SK-N-SH treated with all-trans-retinoic acid at 6 μM for 48 hours (cell line): ENCODE data around the gene GMCL2.

ENCODE experiments used
- ATAC-seq: fragments of 200-7000 bp; cut with Tn5 transposase; 3 replicates; pipeline ENCODE4 v1.9.1; 2020; ENCODE audit warnings: mild to moderate bottlenecking, moderate library complexity
- ARNTL ChIP-seq: fragments of 450-650 bp; formaldehyde crosslinking; IDR thresholded peaks from 2 replicates; pipeline ENCODE4 v1.5.0; 2020; ENCODE audit warnings: low read depth, mild to moderate bottlenecking, moderate library complexity, borderline replicate concordance
- BACH2 ChIP-seq: fragments of 250-450 bp; sonication (Bioruptor Pico); IDR thresholded peaks from 2 replicates; pipeline ENCODE4 v1.9.0; 2021; ENCODE audit warnings: mild to moderate bottlenecking, borderline replicate concordance
- CREB5 ChIP-seq: fragments of 250-450 bp; sonication (Bioruptor Pico); IDR thresholded peaks from 2 replicates; pipeline ENCODE4 v1.5.1; 2020; ENCODE audit warnings: low read depth, mild to moderate bottlenecking, moderate library complexity
- ESRRG ChIP-seq: fragments of 250-450 bp; sonication (Bioruptor Pico); IDR thresholded peaks from 2 replicates; pipeline ENCODE4 v1.6.1; 2021; ENCODE audit warnings: mild to moderate bottlenecking
- ISL1 ChIP-seq: fragments of 250-450 bp; sonication (Bioruptor Pico); IDR thresholded peaks from 2 replicates; pipeline ENCODE4 v2.1.2; 2022; ENCODE audit warnings: mild to moderate bottlenecking, moderate library complexity
- OSR1 ChIP-seq: fragments of 250-450 bp; sonication (Bioruptor Pico); IDR thresholded peaks from 2 replicates; pipeline ENCODE4 v1.8.0; 2022; ENCODE audit warnings: moderate library complexity, mild to moderate bottlenecking, inconsistent platforms
- PATZ1 ChIP-seq: fragments of 250-450 bp; sonication (Bioruptor Pico); IDR thresholded peaks from 2 replicates; pipeline ENCODE4 v1.8.0; 2020; ENCODE audit warnings: mild to moderate bottlenecking, moderate library complexity, borderline replicate concordance
- POU6F1 ChIP-seq: fragments of 250-450 bp; sonication (Bioruptor Pico); IDR thresholded peaks from 2 replicates; pipeline ENCODE4 v1.8.0; 2021; ENCODE audit warnings: low read depth, mild to moderate bottlenecking, moderate library complexity, borderline replicate concordance
- SNAI2 ChIP-seq: fragments of 250-450 bp; sonication (Bioruptor Pico); IDR thresholded peaks from 2 replicates; pipeline ENCODE4 v1.5.0; 2020; ENCODE audit warnings: mild to moderate bottlenecking, moderate library complexity
- TCF4 ChIP-seq: fragments of 250-450 bp; sonication (Bioruptor Pico); IDR thresholded peaks from 2 replicates; pipeline ENCODE4 v1.8.0; 2021; ENCODE audit warnings: mild to moderate bottlenecking, moderate library complexity, borderline replicate concordance
- TOX ChIP-seq: fragments of 250-450 bp; sonication (Bioruptor Pico); IDR thresholded peaks from 2 replicates; pipeline ENCODE4 v1.8.0; 2021; ENCODE audit warnings: mild to moderate bottlenecking, moderate library complexity, borderline replicate concordance
- TSHZ2 ChIP-seq: fragments of 250-450 bp; sonication (Bioruptor Pico); IDR thresholded peaks from 2 replicates; pipeline ENCODE4 v1.5.0; 2020; ENCODE audit warnings: mild to moderate bottlenecking, moderate library complexity
- ZC3H10 ChIP-seq: fragments of 250-450 bp; sonication (Bioruptor Pico); IDR thresholded peaks from 2 replicates; pipeline ENCODE4 v1.5.1; 2021; ENCODE audit warnings: mild to moderate bottlenecking, moderate library complexity
- ZFP30 ChIP-seq: fragments of 450-650 bp; formaldehyde crosslinking; IDR thresholded peaks from 2 replicates; pipeline ENCODE4 v1.5.0; 2022; ENCODE audit warnings: mild to moderate bottlenecking, moderate library complexity
- ZNF565 ChIP-seq: fragments of 450-650 bp; formaldehyde crosslinking; conservative IDR thresholded peaks from 2 replicates; pipeline ENCODE4 v1.5.0; 2020; ENCODE audit warnings: low read depth, mild to moderate bottlenecking, moderate library complexity
- ZNF70 ChIP-seq: fragments of 450-650 bp; formaldehyde crosslinking; IDR thresholded peaks from 2 replicates; pipeline ENCODE4 v1.5.0; 2020; ENCODE audit warnings: mild to moderate bottlenecking, moderate library complexity
- ZNF8 ChIP-seq: fragments of 450-650 bp; formaldehyde crosslinking; IDR thresholded peaks from 2 replicates; pipeline ENCODE4 v1.5.0; 2020; ENCODE audit warnings: mild to moderate bottlenecking, moderate library complexity

Gene GMCL2

GRCh38 chr5:178224403-178224802 lies 37.2 kb upstream of the GMCL2 start (continued):
- no peak for TF ChIP-seq TCF4

- no peak for TF ChIP-seq ARNTL (CRISPR knock-in tag)
- no peak for TF ChIP-seq POU6F1
- no peak for TF ChIP-seq TOX (CRISPR knock-in tag)
- ATAC-seq: no peak
Measured at GRCh38 chr5:178223828-178224335, 36.7 kb upstream of the GMCL2 start.

- ATAC-seq: no peak; the same call in 2 of the 3 replicates
Measured at GRCh38 chr5:178223196-178223773, 36.1 kb upstream of the GMCL2 start.

GRCh38 chr5:178222292-178222691 lies 35.1 kb upstream of the GMCL2 start:
- ATAC-seq: no peak
- TF ChIP-seq OSR1 (CRISPR knock-in tag) (no peak), BACH2 (CRISPR knock-in tag) (no peak), ZNF70 (CRISPR knock-in tag) (no peak), SNAI2 (no peak), TOX (CRISPR knock-in tag) (no peak), POU6F1 (no peak), ZNF8 (CRISPR knock-in tag) (no peak), TSHZ2 (CRISPR knock-in tag) (no peak), CREB5 (CRISPR knock-in tag) (no peak), PATZ1 (CRISPR knock-in tag) (no peak), ZNF565 (CRISPR knock-in tag) (no peak), ZC3H10 (CRISPR knock-in tag) (no peak), ISL1 (CRISPR knock-in tag) (no peak), ZFP30 (CRISPR knock-in tag) (no peak)
- TF ChIP-seq, all 23 proteins: peak for 0

More at GRCh38 chr5:178223196-178223773, 36.1 kb upstream of the GMCL2 start:
- TF ChIP-seq ZC3H10 (CRISPR knock-in tag) (no peak), BACH2 (CRISPR knock-in tag) (no peak), POU6F1 (no peak), CREB5 (CRISPR knock-in tag) (no peak), ESRRG (CRISPR knock-in tag) (no peak)
- TF ChIP-seq, all 23 proteins: peak for 0
